Vagina (tissue), 2 donors: ENCODE results near the gene CPD. TPM values are rescaled to one million over a fixed set of nuclear protein-coding genes. Genes with fewer than 3 reads are reported as not detected.

Source experiments
- DNase-seq, 2 donors: peaks; one replicate each; pipeline ENCODE4 v3.0.0-alpha.2; 2017; ENCODE audit errors: extremely low spot score in 2 of 2
- H3K27ac ChIP-seq: fragments of 200-600 bp; sonication (generic); one replicate; pipeline ENCODE4 v1.5.1; 2019
- H3K27me3 ChIP-seq: fragments of 200-600 bp; sonication (generic); one replicate; pipeline ENCODE4 v1.5.1; 2019
- H3K36me3 ChIP-seq, 2 donors: fragments of 200-600 bp; sonication (generic); one replicate each; pipeline ENCODE4 v1.5.1; 2017 to 2019
- H3K4me1 ChIP-seq: fragments of 200-600 bp; sonication (generic); one replicate; pipeline ENCODE4 v1.5.1; 2019
- H3K4me3 ChIP-seq, 2 donors: fragments of 200-600 bp; sonication (generic); 1 replicate in 1 of 2; 2 replicates in 1 of 2; pipeline ENCODE4 v1.5.1; 2016 to 2019
- H3K9me3 ChIP-seq: fragments of 200-600 bp; sonication (generic); one replicate; pipeline ENCODE4 v1.5.1; 2019
- CTCF ChIP-seq, 3 experiments: fragments of 450-650 bp in 2 of 3; fragments of 200-600 bp in 1 of 3; sonication (generic) in 1 of 3; IDR thresholded peaks; one replicate each; pipeline ENCODE4 v1.5.1; 2017 to 2019; ENCODE audit warnings: antibody characterized with exemption in 3 of 3, mild to moderate bottlenecking in 2 of 3, moderate library complexity in 2 of 3
- POLR2A ChIP-seq, 2 donors: fragments of 450-650 bp; IDR thresholded peaks; one replicate each; pipeline ENCODE4 v1.6.1; 2017; ENCODE audit warnings: antibody characterized with exemption in 2 of 2, mild to moderate bottlenecking in 2 of 2, moderate library complexity in 2 of 2
- POLR2AphosphoS5 ChIP-seq, 2 donors: sonication (generic); formaldehyde crosslinking; IDR thresholded peaks; one replicate each; pipeline ENCODE4 v1.9.0; 2017; ENCODE audit warnings: antibody characterized with exemption in 2 of 2, mild to moderate bottlenecking in 2 of 2, low read depth in 1 of 2; ENCODE audit not compliant: insufficient read depth in 1 of 2
- intact Hi-C: fragments of 100-400 bp; cut with DNase I; formaldehyde crosslinking; loops from one replicate; pipeline ENCODE4 v1.15.1; 2023
- total RNA-seq: library from RNA; depleted of rRNA; stranded (reverse); fragments of >200 nt; gene quantifications from one replicate; pipeline ENCODE4 v1.2.3, GENCODE V29; 2016

The CPD gene
- total RNA-seq, 1 donor from 2014 or later, result 56.5 TPM

DNA sequence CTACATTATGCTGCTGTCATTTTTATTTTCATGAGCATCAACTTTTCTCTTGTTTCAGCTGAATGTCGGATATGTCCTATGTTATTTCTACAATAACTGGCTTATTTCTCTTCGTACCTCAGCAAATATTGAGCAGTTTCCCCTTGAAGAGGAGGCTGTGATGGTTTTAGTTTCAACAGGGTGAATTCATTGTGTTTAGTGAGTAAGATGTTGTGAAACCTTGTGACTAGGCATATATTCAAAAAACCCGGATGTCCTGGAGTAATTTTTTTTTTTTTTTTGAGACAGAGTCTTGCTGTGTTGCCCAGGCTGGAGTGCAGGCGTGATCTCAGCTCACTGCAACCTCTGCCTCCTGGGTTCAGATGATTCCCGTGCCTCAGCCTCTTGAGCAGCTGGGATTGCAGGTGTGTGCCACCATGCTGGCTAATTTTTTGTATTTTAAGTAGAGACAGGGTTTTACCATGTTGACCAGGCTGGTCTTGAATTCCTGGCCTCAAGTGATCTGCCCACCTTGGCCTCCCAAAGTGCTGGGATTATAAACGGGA, 11.1 kb downstream of the CPD start:
- H3K36me3 ChIP-seq, result peaks cover 0 to 34% of the 10 kb centered on the region in 2 donors
- H3K27me3 ChIP-seq, result no peaks in the 10 kb centered on the region
- H3K4me3 ChIP-seq, result no peak overlapping the region
- no peak for DNase-seq
- H3K4me1 ChIP-seq, result no peaks in the 10 kb centered on the region
- H3K9me3 ChIP-seq, result no peaks in the 10 kb centered on the region
- TF ChIP-seq POLR2AphosphoS5 (IDR thresholded peaks at IDR 0.05; ENCODE audit: insufficient read depth in 1 of 2, low read depth in 1 of 2) (no peak), CTCF (IDR thresholded peaks at IDR 0.05) (no peak), POLR2A (IDR thresholded peaks at IDR 0.05) (no peak)
- H3K27ac ChIP-seq, result no peak overlapping the region
- intact Hi-C loops, result no loop called here

GRCh38 chr17:30391534-30391933, 12.8 kb downstream of the CPD start:
- Histone ChIP-seq H3K27ac (no peak overlapping the region), H3K4me3 (no peak overlapping the region), H3K36me3 (peaks cover 0 to 25% of the 10 kb centered on the region in 2 donors), H3K4me1 (peaks cover 13% of the 10 kb centered on the region), H3K9me3 (no peaks in the 10 kb centered on the region), H3K27me3 (no peaks in the 10 kb centered on the region)
- DNase-seq, result no peak
- TF ChIP-seq POLR2AphosphoS5 (IDR thresholded peaks at IDR 0.05; ENCODE audit: insufficient read depth in 1 of 2, low read depth in 1 of 2) (no peak), CTCF (IDR thresholded peaks at IDR 0.05) (no peak)
- intact Hi-C loops, result no loop called here

GRCh38 chr17:30393491-30393890, 14.8 kb downstream of the CPD start:
- Histone ChIP-seq H3K9me3 (no peaks in the 10 kb centered on the region), H3K4me1 (peaks cover 13% of the 10 kb centered on the region), H3K27me3 (no peaks in the 10 kb centered on the region), H3K4me3 (no peak overlapping the region), H3K27ac (no peak overlapping the region), H3K36me3 (peaks cover 0 to 11% of the 10 kb centered on the region in 2 donors)
- no peak for TF ChIP-seq CTCF (IDR thresholded peaks at IDR 0.05)
- no peak for DNase-seq
- intact Hi-C loops, result no loop called here

- no peak for DNase-seq
- Histone ChIP-seq H3K36me3 (peaks cover 0 to 11% of the 10 kb centered on the region in 2 donors), H3K9me3 (no peaks in the 10 kb centered on the region), H3K4me3 (no peak overlapping the region), H3K27me3 (no peaks in the 10 kb centered on the region), H3K27ac (no peak overlapping the region), H3K4me1 (peaks cover 13% of the 10 kb centered on the region)
- TF ChIP-seq POLR2A (IDR thresholded peaks at IDR 0.05) (no peak), POLR2AphosphoS5 (IDR thresholded peaks at IDR 0.05; ENCODE audit: insufficient read depth in 1 of 2, low read depth in 1 of 2) (no peak), CTCF (IDR thresholded peaks at IDR 0.05) (no peak)
- intact Hi-C loops, result no loop called here
Measured at GRCh38 chr17:30393911-30394867, 15.5 kb downstream of the CPD start.
